Ishikawa (cell line): Measurements from ENCODE around the gene GOLGA6A.

ENCODE experiments used
- REST ChIP-seq: IDR thresholded peaks from 2 replicates; pipeline ENCODE4 v1.6.1; 2012; ENCODE audit warnings: low read depth, mild to moderate bottlenecking
- TAF1 ChIP-seq: IDR thresholded peaks from 2 replicates; pipeline ENCODE4 v1.6.1; 2012; ENCODE audit warnings: low read depth, mild to moderate bottlenecking

DNA sequence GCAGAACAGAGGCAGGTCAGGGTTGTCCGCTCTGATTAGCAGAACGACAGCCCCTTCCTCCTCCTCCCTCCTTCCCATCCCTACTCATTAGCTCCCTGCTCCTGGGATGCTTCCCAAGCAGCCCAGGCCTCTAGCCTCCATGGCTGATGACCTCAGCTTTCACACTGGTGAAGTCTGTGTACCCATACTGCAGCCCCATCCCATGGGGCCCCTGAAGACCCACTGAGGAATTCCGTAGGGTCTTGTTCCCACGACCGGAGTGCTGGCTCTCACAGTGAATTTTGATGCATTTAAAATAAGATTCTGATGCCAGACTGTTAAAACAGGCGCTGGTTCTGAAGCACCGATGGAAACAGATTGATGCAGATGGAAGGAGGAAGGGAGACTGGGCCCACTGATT lies 36.1 kb downstream of the GOLGA6A start:
- TF ChIP-seq TAF1 (no peak), REST (no peak)
